Thyroid gland (tissue), 4 donors: ENCODE results near the gene PSMD1.

ENCODE experiments used
- CTCF ChIP-seq, 6 experiments: fragments of 200-600 bp in 3 of 6; fragments of 450-650 bp in 3 of 6; sonication (generic) in 3 of 6; IDR thresholded peaks; one replicate each; pipeline ENCODE4 v1.5.1; 2016 to 2019; ENCODE audit warnings: antibody characterized with exemption in 6 of 6, mild to moderate bottlenecking in 2 of 6, inconsistent platforms in 1 of 6, moderate library complexity in 1 of 6
- POLR2A ChIP-seq, 2 donors: fragments of 450-650 bp; IDR thresholded peaks; one replicate each; pipeline ENCODE4 v1.6.1; 2017; ENCODE audit warnings: antibody characterized with exemption in 2 of 2, mild to moderate bottlenecking in 2 of 2, moderate library complexity in 1 of 2

GRCh38 chr2:231015926-231016325 is 40.7 kb upstream of the PSMD1 start:
- no peak for TF ChIP-seq POLR2A (IDR thresholded peaks at IDR 0.05)
- TF ChIP-seq CTCF (IDR thresholded peaks at IDR 0.05): no peak
